K562 (cell line): ENCODE measurements around the gene IMPG1. TPM values are rescaled to one million over a fixed set of nuclear protein-coding genes. Genes with fewer than 3 reads are reported as not detected.
A peak's percentile ranks its signal among the peaks of the same experiment; 100 is the strongest.

Source experiments
- ARID3A ChIP-seq: IDR thresholded peaks from 2 replicates; pipeline ENCODE4 v1.6.1; 2012; ENCODE audit warnings: low read depth, low read length, improper control_type of control experiment, borderline replicate concordance
- CBX3 ChIP-seq, 2 experiments: IDR thresholded peaks; 1 replicate in 1 of 2; 2 replicates in 1 of 2; pipeline ENCODE4 v1.6.1; 2012; ENCODE audit warnings: inconsistent platforms in 2 of 2, low read length in 2 of 2, borderline replicate concordance in 1 of 2, control low read depth in 1 of 2
- CBX5 ChIP-seq: IDR thresholded peaks from 2 replicates; pipeline ENCODE4 v1.6.1; 2014; ENCODE audit warnings: low read depth, borderline replicate concordance
- DEAF1 ChIP-seq: fragments of 450-650 bp; formaldehyde crosslinking; IDR thresholded peaks from 2 replicates; pipeline ENCODE4 v1.4.0; 2020; ENCODE audit warnings: mild to moderate bottlenecking, moderate library complexity
- KLF10 ChIP-seq: fragments of 250-450 bp; sonication (Bioruptor Pico); IDR thresholded peaks from 2 replicates; pipeline ENCODE4 v1.6.1; 2021; ENCODE audit warnings: matching md5 sums
- MCM3 ChIP-seq: fragments of 450-650 bp; IDR thresholded peaks from 2 replicates; pipeline ENCODE4 v1.6.1; 2016
- RAD21 ChIP-seq, 2 experiments: fragments of 250-450 bp in 1 of 2; fragments of 450-650 bp in 1 of 2; sonication (Bioruptor Pico) in 1 of 2; formaldehyde crosslinking in 1 of 2; IDR thresholded peaks in 1 of 2; conservative IDR thresholded peaks in 1 of 2; 2 replicates each; pipeline versions ENCODE4 v1.4.0 to v1.8.0; 2020 to 2022; ENCODE audit warnings: mild to moderate bottlenecking in 2 of 2, moderate library complexity in 1 of 2
- RBM22 ChIP-seq: fragments of 200-400 bp; formaldehyde crosslinking; IDR thresholded peaks from 2 replicates; pipeline ENCODE4 v1.6.1; 2018; ENCODE audit warnings: low read length, low read depth; ENCODE audit not compliant: poor library complexity, severe bottlenecking
- ZNF354B ChIP-seq: fragments of 250-450 bp; sonication (Bioruptor Pico); IDR thresholded peaks from 2 replicates; pipeline ENCODE4 v1.4.0; 2020
- polyA plus RNA-seq, 8 experiments: library from polyadenylated mRNA; depleted of rRNA in 4 of 8; stranded (reverse) in 5 of 8; unstranded in 3 of 8; fragments of >200 nt; fragmentation: Nextera tagmentation in 2 of 8; fragmentation: Illumina TruSeq in 1 of 8; extraction: Ambion mirVana in 2 of 8; extraction: Trizol in 1 of 8; gene quantifications; 2 replicates each; pipeline versions ENCODE4 v1.2.1 to v1.2.3, GENCODE V29; 2011 to 2014; ENCODE audit warnings: inconsistent platforms in 1 of 8, missing spikeins in 1 of 8
- total RNA-seq, 7 experiments: library from RNA; depleted of rRNA in 6 of 7; stranded (reverse); fragments of >200 nt in 6 of 7; fragmentation: Illumina TruSeq in 2 of 7; extraction: Trizol in 2 of 7; gene quantifications; 2 replicates each; pipeline versions ENCODE4 v1.2.1 to v1.2.3, GENCODE V29; 2011 to 2021; ENCODE audit warnings: low replicate concordance in 1 of 7
- TF ChIP-seq, protein P1 (sequence below), 3 experiments: IDR thresholded peaks in 2 of 3; conservative IDR thresholded peaks in 1 of 3; 2 replicates each; pipeline ENCODE4 v1.5.1; 2011 to 2012; ENCODE audit warnings: low read length in 3 of 3, mild to moderate bottlenecking in 3 of 3, control low read depth in 2 of 3, improper control_type of control experiment in 1 of 3, inconsistent platforms in 1 of 3, low read depth in 1 of 3, mixed read lengths in 1 of 3, moderate library complexity in 1 of 3; ENCODE audit not compliant: insufficient read depth in 2 of 3

Gene IMPG1
- total and polyA plus RNA-seq, 9 of the 15 experiments (the other 6 are each of a cell fraction or from before 2014, with no cell fraction given): not detected

- TF ChIP-seq, protein P1, sequence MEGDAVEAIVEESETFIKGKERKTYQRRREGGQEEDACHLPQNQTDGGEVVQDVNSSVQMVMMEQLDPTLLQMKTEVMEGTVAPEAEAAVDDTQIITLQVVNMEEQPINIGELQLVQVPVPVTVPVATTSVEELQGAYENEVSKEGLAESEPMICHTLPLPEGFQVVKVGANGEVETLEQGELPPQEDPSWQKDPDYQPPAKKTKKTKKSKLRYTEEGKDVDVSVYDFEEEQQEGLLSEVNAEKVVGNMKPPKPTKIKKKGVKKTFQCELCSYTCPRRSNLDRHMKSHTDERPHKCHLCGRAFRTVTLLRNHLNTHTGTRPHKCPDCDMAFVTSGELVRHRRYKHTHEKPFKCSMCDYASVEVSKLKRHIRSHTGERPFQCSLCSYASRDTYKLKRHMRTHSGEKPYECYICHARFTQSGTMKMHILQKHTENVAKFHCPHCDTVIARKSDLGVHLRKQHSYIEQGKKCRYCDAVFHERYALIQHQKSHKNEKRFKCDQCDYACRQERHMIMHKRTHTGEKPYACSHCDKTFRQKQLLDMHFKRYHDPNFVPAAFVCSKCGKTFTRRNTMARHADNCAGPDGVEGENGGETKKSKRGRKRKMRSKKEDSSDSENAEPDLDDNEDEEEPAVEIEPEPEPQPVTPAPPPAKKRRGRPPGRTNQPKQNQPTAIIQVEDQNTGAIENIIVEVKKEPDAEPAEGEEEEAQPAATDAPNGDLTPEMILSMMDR (IDR thresholded peaks at IDR 0.05 in 2 of 3, conservative IDR thresholded peaks at IDR 0.05 in 1 of 3; ENCODE audit: insufficient read depth in 2 of 3, low read depth in 1 of 3, low read length in 3 of 3): peak; percentile 36 to 72 (median 54); a peak in 5 of 6 replicates
- TF ChIP-seq KLF10 (CRISPR knock-in tag) (no peak), MCM3 (no peak), ARID3A (no peak), RBM22 (no peak), CBX5 (no peak), DEAF1 (CRISPR knock-in tag) (peak; percentile 52; the same call in 1 of the 2 replicates), RAD21 (CRISPR knock-in tag; conservative IDR thresholded peaks at IDR 0.05 in 1 of 2, IDR thresholded peaks at IDR 0.05 in 1 of 2) (peak; percentile 74 to 79), CBX3 (IDR thresholded peaks at IDR 0.05; ENCODE audit: borderline replicate concordance in 1 of 2, low read length in 2 of 2) (no peak), ZNF354B (no peak)
These were observed 179.2 kb downstream of the IMPG1 start (continued) for GRCh38 chr6:75893058-75893775.
